PFSK-1 (cell line): ENCODE data around the gene PIP4P1.

ENCODE experiments used
- FOXP2 ChIP-seq: optimal IDR thresholded peaks from 2 replicates; pipeline ENCODE3; 2011; ENCODE audit warnings: borderline replicate concordance, control low read depth, inconsistent platforms; ENCODE audit not compliant: insufficient read depth; ENCODE audit errors: extremely low read length, extremely low read depth
- POLR2AphosphoS5 ChIP-seq: IDR thresholded peaks from 2 replicates; pipeline ENCODE4 v1.6.1; 2012; ENCODE audit warnings: low read depth, mild to moderate bottlenecking, control low read depth, low read length, moderate library complexity
- REST ChIP-seq, 2 experiments: IDR thresholded peaks; 2 replicates each; pipeline versions ENCODE4 v1.6.1 to v1.8.0; 2011 to 2012; ENCODE audit warnings: low read depth in 2 of 2, low read length in 2 of 2, control low read depth in 1 of 2, inconsistent platforms in 1 of 2, mild to moderate bottlenecking in 1 of 2, moderate library complexity in 1 of 2; ENCODE audit not compliant: insufficient read depth in 1 of 2
- SIN3A ChIP-seq: IDR thresholded peaks from 2 replicates; pipeline ENCODE4 v1.6.1; 2012; ENCODE audit warnings: mild to moderate bottlenecking, low read length, moderate library complexity, borderline replicate concordance; ENCODE audit not compliant: insufficient read depth
- TAF1 ChIP-seq: IDR thresholded peaks from 2 replicates; pipeline ENCODE4 v1.6.1; 2012; ENCODE audit warnings: low read length, control low read depth, borderline replicate concordance; ENCODE audit not compliant: insufficient read depth

Gene PIP4P1

GRCh38 chr14:20438664-20439063 lies 22.6 kb downstream of the PIP4P1 start:
- TF ChIP-seq POLR2AphosphoS5: no peak
- no peak for TF ChIP-seq REST (IDR thresholded peaks at IDR 0.05; ENCODE audit: insufficient read depth in 1 of 2, low read depth in 2 of 2, low read length in 2 of 2)
- TF ChIP-seq TAF1: no peak
- TF ChIP-seq SIN3A: no peak
- TF ChIP-seq FOXP2: no peak

GRCh38 chr14:20436363-20436755 lies 24.9 kb downstream of the PIP4P1 start:
- no peak for TF ChIP-seq POLR2AphosphoS5
- TF ChIP-seq TAF1: no peak
- no peak for TF ChIP-seq REST (IDR thresholded peaks at IDR 0.05; ENCODE audit: insufficient read depth in 1 of 2, low read depth in 2 of 2, low read length in 2 of 2)
- TF ChIP-seq FOXP2: no peak
- no peak for TF ChIP-seq SIN3A

- TF ChIP-seq FOXP2 (no peak), POLR2AphosphoS5 (no peak), SIN3A (no peak), TAF1 (no peak), REST (IDR thresholded peaks at IDR 0.05; ENCODE audit: insufficient read depth in 1 of 2, low read depth in 2 of 2, low read length in 2 of 2) (no peak)
Observed at GRCh38 chr14:20435582-20436362, 25.5 kb downstream of the PIP4P1 start, which contains the start of gene KLHL33. TSS of gene KLHL33 (minus strand) at chr14:20436166. CDS start at chr14:20435811, 355 bp downstream.

- TF ChIP-seq SIN3A (no peak), TAF1 (no peak), FOXP2 (no peak), REST (IDR thresholded peaks at IDR 0.05; ENCODE audit: insufficient read depth in 1 of 2, low read depth in 2 of 2, low read length in 2 of 2) (no peak), POLR2AphosphoS5 (no peak)
Observed at GRCh38 chr14:20434701-20435581, 26.3 kb downstream of the PIP4P1 start.
